Measurements from ENCODE around the gene TNFSF9.

The TNFSF9 gene, protein sequence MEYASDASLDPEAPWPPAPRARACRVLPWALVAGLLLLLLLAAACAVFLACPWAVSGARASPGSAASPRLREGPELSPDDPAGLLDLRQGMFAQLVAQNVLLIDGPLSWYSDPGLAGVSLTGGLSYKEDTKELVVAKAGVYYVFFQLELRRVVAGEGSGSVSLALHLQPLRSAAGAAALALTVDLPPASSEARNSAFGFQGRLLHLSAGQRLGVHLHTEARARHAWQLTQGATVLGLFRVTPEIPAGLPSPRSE

DNA sequence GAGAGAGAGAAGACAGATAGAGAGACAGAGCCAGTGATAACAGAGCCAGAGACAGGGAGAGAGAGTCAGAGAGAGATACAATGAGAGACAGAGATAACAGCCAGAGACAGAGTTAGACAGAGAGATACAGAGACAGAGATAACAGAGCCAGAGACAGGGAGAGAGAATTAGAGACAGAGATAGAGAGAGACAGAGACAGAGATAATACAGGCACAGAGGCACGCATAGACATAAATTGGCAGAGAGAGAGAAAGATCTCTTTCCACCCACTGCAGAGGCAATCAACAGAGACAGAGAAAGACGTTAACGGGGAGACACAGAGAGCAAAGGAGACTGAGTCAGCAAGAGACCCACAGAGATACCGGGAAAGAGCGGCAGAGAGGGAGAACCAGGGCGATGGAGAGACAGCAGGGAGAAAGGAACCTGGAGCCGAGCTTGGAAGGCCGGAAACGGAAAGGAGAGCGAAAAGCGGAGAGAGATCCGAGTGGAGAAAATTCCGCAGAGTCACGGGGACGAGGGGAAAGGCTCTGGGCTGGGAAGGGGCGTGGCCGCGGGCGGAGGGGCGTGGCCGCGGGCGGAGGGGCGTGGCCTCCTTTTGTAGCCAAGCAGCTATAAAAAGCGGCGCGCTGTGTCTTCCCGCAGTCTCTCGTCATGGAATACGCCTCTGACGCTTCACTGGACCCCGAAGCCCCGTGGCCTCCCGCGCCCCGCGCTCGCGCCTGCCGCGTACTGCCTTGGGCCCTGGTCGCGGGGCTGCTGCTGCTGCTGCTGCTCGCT is at the start of gene TNFSF9:
Gene TNFSF9, plus strand, starts transcription at position 641 of the 777 bp plus-strand sequence. Its CDS starts 11 bp downstream, at position 652.
- Histone ChIP-seq H3K9ac (ENCODE audit: low read length) (peak within 1 kb of the TSS; percentile 25), H3K4me1 (ENCODE audit: control insufficient read depth, insufficient read depth, low read length) (peaks cover 4% of the 10 kb centered on the region), H3K4me3 (ENCODE audit: low read length) (peak within 1 kb of the TSS; percentile 73), H3K36me3 (ENCODE audit: control insufficient read depth, insufficient read depth, low read length) (no peaks in the 10 kb centered on the region), H3K27me3 (ENCODE audit: control insufficient read depth, insufficient read depth, low read length) (peaks cover 16% of the 10 kb centered on the region), H3K27ac (ENCODE audit: low read depth, low read length) (no peak within 1 kb of the TSS)

DNA sequence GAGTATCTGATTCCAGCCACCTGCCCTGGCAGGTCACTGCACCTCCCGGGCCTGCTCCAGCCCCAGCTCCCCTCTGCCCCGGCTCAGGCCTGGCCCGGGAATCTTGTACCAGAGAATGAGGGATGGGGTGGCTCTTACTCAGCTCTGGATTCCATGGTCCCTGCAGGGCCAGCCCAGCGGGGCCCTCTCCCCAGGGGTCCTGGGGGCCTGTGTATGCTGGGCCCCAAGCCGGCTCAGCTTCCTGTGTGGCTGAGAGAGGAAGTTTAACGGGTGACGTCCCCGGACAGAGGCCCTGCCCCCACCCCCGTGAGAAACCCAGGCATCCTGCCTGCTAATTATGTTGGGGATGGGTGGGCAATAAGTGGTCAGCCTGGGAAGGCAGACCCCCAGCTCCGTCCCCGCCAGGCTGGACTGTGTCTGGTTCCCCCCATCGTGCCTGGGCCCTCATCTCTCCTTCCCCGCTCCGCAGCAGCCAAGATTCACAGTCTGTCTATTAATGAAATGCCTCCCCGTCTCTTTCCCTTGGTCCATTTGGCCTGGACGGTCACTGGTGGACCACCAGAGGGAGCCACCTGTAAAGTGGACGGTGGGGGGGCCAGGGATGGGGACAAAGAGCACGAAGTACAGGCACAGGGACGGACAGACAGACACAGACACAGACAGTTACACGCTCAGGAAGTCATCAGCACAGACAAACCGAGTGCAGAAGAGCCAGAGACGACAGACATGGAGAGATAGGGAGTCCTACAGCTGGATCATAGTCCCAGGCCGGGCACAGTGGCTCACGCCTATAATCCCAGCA is 49.1 kb upstream of the TNFSF9 start, which contains the start of gene DENND1C:
Gene DENND1C, minus strand, starts transcription at position 247 of the 802 bp plus-strand sequence. Its CDS starts 92 bp downstream, at position 155.
- Histone ChIP-seq H3K9ac (ENCODE audit: low read length) (peak within 1 kb of the TSS; percentile 38), H3K4me3 (ENCODE audit: low read length) (peak within 1 kb of the TSS; percentile 52), H3K27me3 (ENCODE audit: control insufficient read depth, insufficient read depth, low read length) (peaks cover 7% of the 10 kb centered on the region), H3K27ac (ENCODE audit: low read depth, low read length) (no peak within 1 kb of the TSS), H3K4me1 (ENCODE audit: control insufficient read depth, insufficient read depth, low read length) (no peaks in the 10 kb centered on the region), H3K36me3 (ENCODE audit: control insufficient read depth, insufficient read depth, low read length) (no peaks in the 10 kb centered on the region)

DNA sequence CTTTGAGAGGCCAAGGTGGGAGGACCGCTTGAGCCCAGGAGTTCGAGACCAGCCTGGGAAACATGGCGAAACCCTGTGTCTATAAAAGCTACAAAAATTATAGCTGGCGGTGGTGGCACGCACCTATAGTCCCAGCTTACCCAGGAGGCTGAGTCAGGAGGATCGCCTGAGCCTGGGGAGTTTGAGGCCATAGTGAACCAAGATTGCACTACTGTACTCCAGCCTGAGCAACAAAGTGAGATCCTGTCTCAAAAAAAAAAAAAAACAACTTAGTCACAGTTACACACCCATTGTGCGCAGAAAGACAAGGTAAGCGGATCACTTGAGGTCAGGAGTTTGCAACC is 48.5 kb upstream of the TNFSF9 start:
- H3K9ac ChIP-seq (ENCODE audit: low read length): no peak overlapping the region
- H3K36me3 ChIP-seq (ENCODE audit: control insufficient read depth, insufficient read depth, low read length): no peaks in the 10 kb centered on the region

DNA sequence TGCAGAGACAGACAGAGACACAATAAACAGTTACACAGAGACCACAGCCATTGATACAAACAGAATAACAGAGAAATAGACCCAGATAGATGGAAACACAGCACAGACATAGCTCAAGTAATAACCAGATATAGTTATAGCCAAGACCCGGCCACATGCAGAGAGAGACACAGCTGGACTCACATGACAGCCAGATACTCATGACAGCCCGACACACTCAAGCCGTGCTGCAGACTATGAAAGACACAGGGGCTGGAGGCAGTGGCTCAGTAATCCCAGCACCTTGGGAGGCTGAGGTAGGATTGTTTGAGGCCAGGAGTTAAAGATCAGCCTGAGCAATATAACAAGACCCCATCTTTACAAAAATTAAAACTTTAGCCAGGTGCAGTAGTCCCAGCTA is 47.6 kb upstream of the TNFSF9 start:
- H3K4me3 ChIP-seq (ENCODE audit: low read length): no peak overlapping the region
- no peak overlapping the region for H3K27ac ChIP-seq (ENCODE audit: low read depth, low read length)
- peaks cover 3% of the 10 kb centered on the region for H3K27me3 ChIP-seq (ENCODE audit: control insufficient read depth, insufficient read depth, low read length)
- H3K36me3 ChIP-seq (ENCODE audit: control insufficient read depth, insufficient read depth, low read length): no peaks in the 10 kb centered on the region
- H3K9ac ChIP-seq (ENCODE audit: low read length): no peak overlapping the region
- no peaks in the 10 kb centered on the region for H3K4me1 ChIP-seq (ENCODE audit: control insufficient read depth, insufficient read depth, low read length)

More for the DNA sequence above, 48.5 kb upstream of the TNFSF9 start:
- no peak overlapping the region for H3K27ac ChIP-seq (ENCODE audit: low read depth, low read length)
- H3K4me1 ChIP-seq (ENCODE audit: control insufficient read depth, insufficient read depth, low read length): no peaks in the 10 kb centered on the region
- peak overlapping the region; percentile 52 for H3K4me3 ChIP-seq (ENCODE audit: low read length)
- peaks cover 3% of the 10 kb centered on the region for H3K27me3 ChIP-seq (ENCODE audit: control insufficient read depth, insufficient read depth, low read length)

DNA sequence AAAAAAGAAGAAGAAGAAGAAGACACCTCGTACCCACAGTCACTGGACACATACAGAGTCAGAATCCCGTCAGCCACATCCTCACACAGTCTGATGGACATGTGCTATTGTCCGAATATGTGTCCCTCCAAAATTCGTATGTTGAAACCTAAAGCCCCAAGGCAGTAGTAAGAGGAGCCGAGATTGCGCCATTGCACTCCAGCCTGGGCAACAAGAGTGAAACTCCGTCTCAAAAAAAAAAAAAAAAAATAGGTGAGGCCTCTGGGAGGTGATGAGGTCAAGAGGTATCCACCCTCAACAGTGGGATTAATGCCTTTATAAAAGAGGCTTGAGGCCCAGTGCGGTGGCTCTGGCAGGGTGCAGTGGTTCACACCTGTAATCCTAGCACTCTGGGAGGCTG is 46.6 kb upstream of the TNFSF9 start:
- Histone ChIP-seq H3K9ac (ENCODE audit: low read length) (no peak overlapping the region), H3K4me1 (ENCODE audit: control insufficient read depth, insufficient read depth, low read length) (no peaks in the 10 kb centered on the region), H3K27me3 (ENCODE audit: control insufficient read depth, insufficient read depth, low read length) (peaks cover 3% of the 10 kb centered on the region), H3K27ac (ENCODE audit: low read depth, low read length) (no peak overlapping the region), H3K4me3 (ENCODE audit: low read length) (no peak overlapping the region), H3K36me3 (ENCODE audit: control insufficient read depth, insufficient read depth, low read length) (no peaks in the 10 kb centered on the region)

DNA sequence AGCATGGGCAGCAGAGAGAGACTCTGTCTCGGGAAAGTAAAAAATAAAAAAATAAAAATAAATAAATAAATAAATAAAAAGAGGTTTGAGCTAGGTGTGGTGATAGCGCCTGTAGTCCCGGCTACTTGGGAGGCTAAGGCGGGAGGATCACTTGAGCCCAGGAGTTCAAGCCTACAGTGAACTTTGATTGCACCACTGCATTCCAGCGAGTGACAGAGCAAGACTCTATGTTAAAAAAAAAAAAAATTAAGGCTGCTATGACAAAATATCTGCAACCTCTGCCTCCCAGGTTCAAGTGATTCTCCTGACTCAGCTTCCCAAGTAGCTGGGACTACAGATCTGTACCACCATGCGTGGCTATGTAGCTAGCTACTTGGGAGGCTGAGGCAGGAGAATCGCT is 46.0 kb upstream of the TNFSF9 start:
- Histone ChIP-seq H3K4me1 (ENCODE audit: control insufficient read depth, insufficient read depth, low read length) (no peaks in the 10 kb centered on the region), H3K36me3 (ENCODE audit: control insufficient read depth, insufficient read depth, low read length) (no peaks in the 10 kb centered on the region), H3K27ac (ENCODE audit: low read depth, low read length) (no peak overlapping the region), H3K9ac (ENCODE audit: low read length) (no peak overlapping the region), H3K4me3 (ENCODE audit: low read length) (no peak overlapping the region), H3K27me3 (ENCODE audit: control insufficient read depth, insufficient read depth, low read length) (peaks cover 3% of the 10 kb centered on the region)

DNA sequence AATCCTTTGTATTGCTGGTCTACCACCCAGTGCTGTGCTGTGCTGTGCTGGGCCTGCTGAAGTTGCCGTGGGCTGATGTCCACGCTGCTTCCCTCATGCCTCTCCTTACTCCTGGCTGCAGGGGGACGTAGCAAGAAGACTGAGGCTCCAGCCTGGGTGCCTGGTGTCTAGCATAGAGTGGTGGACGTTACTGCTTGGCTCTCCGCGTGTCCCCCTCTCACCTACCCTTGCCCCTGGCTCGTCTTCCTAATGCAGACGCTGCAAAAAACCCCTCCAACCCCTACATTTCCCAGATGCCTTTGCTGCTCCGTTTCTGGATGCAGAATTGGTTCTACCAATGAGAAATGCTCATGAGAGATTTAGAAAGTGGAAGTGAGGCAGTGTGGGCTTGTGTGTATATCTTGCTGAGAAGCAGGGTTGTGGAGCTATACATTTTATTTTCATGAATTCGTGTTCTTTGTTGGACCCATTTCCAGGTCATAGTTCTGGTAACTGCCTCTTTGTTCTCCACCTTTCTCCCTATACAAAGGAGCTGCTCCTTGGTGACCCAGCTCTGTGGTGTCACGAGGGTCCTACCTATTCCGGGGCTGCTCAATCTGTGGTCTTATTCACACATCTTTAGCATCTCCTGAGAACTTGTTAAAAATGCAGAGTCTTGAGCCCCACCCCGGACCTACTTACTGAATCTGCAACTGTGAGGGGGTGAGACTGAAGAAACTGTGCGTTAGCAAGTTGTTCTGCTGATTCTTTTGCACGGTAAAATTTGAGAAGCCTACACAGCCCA is 41.4 kb upstream of the TNFSF9 start:
- H3K27me3 ChIP-seq (ENCODE audit: control insufficient read depth, insufficient read depth, low read length): no peaks in the 10 kb centered on the region
- H3K27ac ChIP-seq (ENCODE audit: low read depth, low read length): no peak overlapping the region
- peak overlapping the region; percentile 33 for H3K4me3 ChIP-seq (ENCODE audit: low read length)
- H3K4me1 ChIP-seq (ENCODE audit: control insufficient read depth, insufficient read depth, low read length): no peaks in the 10 kb centered on the region
- no peaks in the 10 kb centered on the region for H3K36me3 ChIP-seq (ENCODE audit: control insufficient read depth, insufficient read depth, low read length)
- no peak overlapping the region for H3K9ac ChIP-seq (ENCODE audit: low read length)

DNA sequence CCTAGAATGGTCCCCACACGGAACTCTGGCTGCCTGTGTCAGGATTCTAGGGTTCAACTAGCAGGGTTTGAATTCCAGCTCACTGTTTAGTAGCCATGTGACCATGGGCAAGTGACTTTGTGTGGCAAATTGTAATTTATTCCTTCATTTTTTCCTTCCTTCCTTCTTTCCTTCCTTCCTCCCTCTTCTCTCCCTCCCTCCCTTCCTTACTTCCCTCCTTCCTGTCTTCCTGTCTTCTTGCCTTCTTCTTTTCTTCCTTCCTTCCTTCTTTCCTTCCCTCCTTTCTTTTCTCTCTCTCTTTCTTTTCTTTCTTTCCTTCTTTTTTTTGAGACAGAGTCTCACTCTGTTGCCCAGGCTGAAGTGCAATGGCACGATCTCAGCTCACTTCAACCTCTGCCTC is 40.7 kb upstream of the TNFSF9 start:
- H3K36me3 ChIP-seq (ENCODE audit: control insufficient read depth, insufficient read depth, low read length): no peaks in the 10 kb centered on the region
- H3K27me3 ChIP-seq (ENCODE audit: control insufficient read depth, insufficient read depth, low read length): no peaks in the 10 kb centered on the region
- no peak overlapping the region for H3K9ac ChIP-seq (ENCODE audit: low read length)
- no peak overlapping the region for H3K27ac ChIP-seq (ENCODE audit: low read depth, low read length)
- no peak overlapping the region for H3K4me3 ChIP-seq (ENCODE audit: low read length)
- H3K4me1 ChIP-seq (ENCODE audit: control insufficient read depth, insufficient read depth, low read length): no peaks in the 10 kb centered on the region

DNA sequence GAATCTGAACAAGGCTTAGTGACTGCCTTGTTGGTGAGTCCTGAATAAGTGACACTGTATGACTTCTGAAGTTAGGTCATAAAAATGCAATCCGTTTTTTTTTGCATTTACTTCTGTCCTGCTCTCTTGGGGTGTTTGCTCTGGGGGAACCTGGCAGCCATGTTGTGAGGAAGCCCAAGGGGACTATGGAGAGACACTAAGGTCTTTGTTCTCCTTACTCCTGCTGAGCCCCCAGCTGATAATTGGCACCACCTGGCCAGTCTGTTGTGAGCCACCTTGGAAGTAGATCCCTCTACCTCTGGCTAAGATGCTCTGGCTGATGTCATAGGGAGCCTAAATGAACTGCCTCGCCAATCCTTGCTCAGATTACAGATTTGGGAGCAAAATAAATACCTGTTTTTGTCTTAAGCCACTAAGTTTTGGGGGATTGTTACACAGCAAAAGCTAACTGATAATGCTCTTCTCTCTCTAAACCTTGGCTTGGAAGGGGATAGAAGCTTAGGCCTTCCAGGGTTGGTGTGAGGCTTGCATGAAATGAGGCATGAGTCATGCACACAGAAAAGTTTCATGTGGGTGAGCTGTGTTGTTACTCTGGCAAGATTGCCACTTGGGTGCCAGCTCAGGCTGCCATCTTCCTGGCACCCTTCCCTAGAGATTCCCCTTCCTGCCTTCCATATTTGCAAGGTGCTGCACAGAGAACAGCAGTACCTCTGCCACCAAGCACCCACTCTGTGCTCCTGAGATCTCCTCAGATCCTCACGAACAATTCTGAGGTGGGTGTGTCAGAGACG is 38.8 kb upstream of the TNFSF9 start:
- no peaks in the 10 kb centered on the region for H3K27me3 ChIP-seq (ENCODE audit: control insufficient read depth, insufficient read depth, low read length)
- H3K27ac ChIP-seq (ENCODE audit: low read depth, low read length): no peak overlapping the region
- no peaks in the 10 kb centered on the region for H3K4me1 ChIP-seq (ENCODE audit: control insufficient read depth, insufficient read depth, low read length)
- H3K4me3 ChIP-seq (ENCODE audit: low read length): no peak overlapping the region
- H3K36me3 ChIP-seq (ENCODE audit: control insufficient read depth, insufficient read depth, low read length): no peaks in the 10 kb centered on the region
- H3K9ac ChIP-seq (ENCODE audit: low read length): no peak overlapping the region

DNA sequence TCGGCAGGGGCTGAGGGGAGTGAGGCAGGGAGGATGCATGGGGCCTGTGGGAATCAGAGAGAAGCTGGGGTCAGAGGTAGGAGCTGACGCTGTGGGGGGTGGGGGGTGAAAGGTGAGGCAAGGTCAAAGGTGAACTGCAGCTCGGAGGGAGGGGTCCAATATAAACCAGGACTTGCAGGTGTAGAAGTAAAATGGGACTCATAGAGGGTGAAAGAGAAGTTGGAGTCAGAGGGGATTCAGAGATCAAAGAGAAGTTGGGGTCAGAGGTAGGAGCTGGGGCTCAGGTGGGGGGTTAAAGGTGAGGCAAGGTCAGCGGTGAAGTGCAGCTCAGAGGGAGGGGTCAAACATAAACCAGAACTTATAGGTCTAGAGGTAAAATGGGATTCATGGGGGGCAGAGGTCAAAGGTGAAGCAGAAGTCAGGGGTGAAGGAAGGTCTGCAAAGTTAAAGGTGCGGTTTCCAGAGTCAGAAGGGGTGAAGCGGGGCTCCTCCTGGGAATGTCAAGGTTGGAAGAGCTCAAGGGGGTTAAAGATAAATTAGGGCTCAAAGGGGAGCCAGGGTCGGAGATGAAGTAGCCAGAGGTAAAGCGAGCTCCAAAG is 36.3 kb upstream of the TNFSF9 start:
- Histone ChIP-seq H3K9ac (ENCODE audit: low read length) (no peak overlapping the region), H3K27ac (ENCODE audit: low read depth, low read length) (no peak overlapping the region), H3K27me3 (ENCODE audit: control insufficient read depth, insufficient read depth, low read length) (no peaks in the 10 kb centered on the region), H3K36me3 (ENCODE audit: control insufficient read depth, insufficient read depth, low read length) (no peaks in the 10 kb centered on the region), H3K4me1 (ENCODE audit: control insufficient read depth, insufficient read depth, low read length) (no peaks in the 10 kb centered on the region), H3K4me3 (ENCODE audit: low read length) (no peak overlapping the region)

DNA sequence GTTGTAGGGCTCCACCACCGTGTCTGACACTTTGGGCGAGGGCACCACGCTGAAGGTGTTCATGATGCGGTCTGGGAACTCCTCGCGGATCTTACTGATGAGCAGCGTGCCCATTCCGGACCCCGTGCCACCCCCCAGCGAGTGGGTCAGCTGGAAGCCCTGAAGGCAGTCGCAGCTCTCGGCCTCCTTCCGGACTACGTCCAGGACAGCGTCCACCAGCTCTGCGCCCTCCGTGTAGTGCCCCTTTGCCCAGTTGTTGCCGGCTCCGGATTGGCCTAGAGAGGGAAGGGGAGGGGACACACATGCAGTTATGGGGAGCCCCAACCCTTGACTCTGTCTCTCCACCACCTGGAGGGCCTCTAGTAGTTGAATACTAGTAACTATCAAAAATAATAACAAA is 34.9 kb upstream of the TNFSF9 start:
- Histone ChIP-seq H3K4me1 (ENCODE audit: control insufficient read depth, insufficient read depth, low read length) (no peaks in the 10 kb centered on the region), H3K27me3 (ENCODE audit: control insufficient read depth, insufficient read depth, low read length) (peaks cover 8% of the 10 kb centered on the region), H3K9ac (ENCODE audit: low read length) (no peak overlapping the region), H3K36me3 (ENCODE audit: control insufficient read depth, insufficient read depth, low read length) (no peaks in the 10 kb centered on the region), H3K27ac (ENCODE audit: low read depth, low read length) (no peak overlapping the region), H3K4me3 (ENCODE audit: low read length) (no peak overlapping the region)

Measured in rectal smooth muscle tissue (tissue), 1 donor.